ENCODE data around the gene AGBL4.
A peak's percentile ranks its signal among the peaks of the same experiment; 100 is the strongest.

AGBL4 gene

GRCh38 chr1:48943393-48943792, 1080.4 kb downstream of the AGBL4 start:
- no peak for DNase-seq (ENCODE audit: low read depth)

- DNase-seq (ENCODE audit: low read depth), result no peak
Observed at GRCh38 chr1:48940962-48941732, 1082.6 kb downstream of the AGBL4 start.

GRCh38 chr1:48940354-48940753, 1083.4 kb downstream of the AGBL4 start:
- no peak for DNase-seq (ENCODE audit: low read depth)

GRCh38 chr1:48939828-48940227, 1083.9 kb downstream of the AGBL4 start:
- DNase-seq (ENCODE audit: low read depth), result no peak

- no peak for DNase-seq (ENCODE audit: low read depth)
Observed at GRCh38 chr1:48939042-48939441, 1084.7 kb downstream of the AGBL4 start.

- DNase-seq (ENCODE audit: low read depth), result no peak
Observed at GRCh38 chr1:48937732-48938131, 1086.0 kb downstream of the AGBL4 start.

- DNase-seq (ENCODE audit: low read depth), result no peak
Observed at GRCh38 chr1:48936436-48936835, 1087.3 kb downstream of the AGBL4 start.

GRCh38 chr1:48932366-48932765, 1091.4 kb downstream of the AGBL4 start:
- no peak for DNase-seq (ENCODE audit: low read depth)

GRCh38 chr1:48931506-48932192, 1092.1 kb downstream of the AGBL4 start:
- peak; percentile 27 for DNase-seq (ENCODE audit: low read depth)

GRCh38 chr1:48930011-48930410, 1093.7 kb downstream of the AGBL4 start:
- no peak for DNase-seq (ENCODE audit: low read depth)

GRCh38 chr1:48924099-48924498, 1099.7 kb downstream of the AGBL4 start:
- no peak for DNase-seq (ENCODE audit: low read depth)

GRCh38 chr1:48923116-48923515, 1100.6 kb downstream of the AGBL4 start:
- DNase-seq (ENCODE audit: low read depth), result no peak

- no peak for DNase-seq (ENCODE audit: low read depth)
Observed at GRCh38 chr1:48920851-48921250, 1102.9 kb downstream of the AGBL4 start.

- no peak for DNase-seq (ENCODE audit: low read depth)
Observed at GRCh38 chr1:48917901-48918603, 1105.7 kb downstream of the AGBL4 start.

- DNase-seq (ENCODE audit: low read depth), result no peak
Observed at GRCh38 chr1:48917070-48917454, 1106.7 kb downstream of the AGBL4 start.

- DNase-seq (ENCODE audit: low read depth), result peak; percentile 30
Observed at GRCh38 chr1:48916130-48917069, 1107.4 kb downstream of the AGBL4 start.

- no peak for DNase-seq (ENCODE audit: low read depth)
Observed at GRCh38 chr1:48908606-48909005, 1115.1 kb downstream of the AGBL4 start.

- DNase-seq (ENCODE audit: low read depth), result no peak
Observed at GRCh38 chr1:48906729-48907128, 1117.0 kb downstream of the AGBL4 start.

- DNase-seq (ENCODE audit: low read depth), result no peak
Observed at GRCh38 chr1:48906164-48906563, 1117.6 kb downstream of the AGBL4 start.

GRCh38 chr1:48903291-48903690, 1120.5 kb downstream of the AGBL4 start:
- DNase-seq (ENCODE audit: low read depth), result no peak

- no peak for DNase-seq (ENCODE audit: low read depth)
Observed at GRCh38 chr1:48898894-48899293, 1124.9 kb downstream of the AGBL4 start.

GRCh38 chr1:48889615-48890014, 1134.1 kb downstream of the AGBL4 start:
- no peak for DNase-seq (ENCODE audit: low read depth)

All from non-pigmented ciliary epithelial cell (primary cell).